K562 (cell line): Measurements from ENCODE around the gene CLSTN2. TPM values are rescaled to one million over a fixed set of nuclear protein-coding genes. Genes with fewer than 3 reads are reported as not detected.

ENCODE experiments used
- ATAC-seq: fragments of 200-7000 bp; cut with Tn5 transposase; 3 replicates; pipeline ENCODE4 v1.9.1; 2020; ENCODE audit warnings: moderate library complexity
- BruUV-seq: library from RNA; stranded (reverse); fragments of 400-500 nt; replicated peaks from 2 replicates; lab custom pipeline; 2021; lab: Mats Ljungman, UMichigan
- CTCF ChIA-PET: fragments of 300-600 bp; formaldehyde crosslinking; extraction: SDS; loops from one replicate; lab custom pipeline; 2021; ENCODE audit warnings: low intra/inter-chr PET ratio; lab: Yijun Ruan, JAX
- POLR2A ChIA-PET: fragments of 300-600, 350-650 bp; sonication (Branson Sonifier 250); formaldehyde crosslinking; extraction: SDS; loops from one replicate; lab custom pipeline; 2021; ENCODE audit warnings: antibody characterized with exemption, inconsistent platforms; lab: Yijun Ruan, JAX
- DNase-seq, 4 experiments: peaks; one replicate each; pipeline versions ENCODE4 v3.0.0 to v3.0.0-alpha.2; 2011 to 2018; ENCODE audit warnings: low spot score in 3 of 4, mixed read lengths in 3 of 4; ENCODE audit errors: extremely low read depth in 1 of 4
- FAIRE-seq: peaks from 2 replicates; lab custom pipeline; 2011; peaks lifted over from hg19 to GRCh38; lab: Jason Lieb, UNC
- H2AFZ ChIP-seq: 2 replicates; pipeline ENCODE4 v1.6.0; 2011; ENCODE audit warnings: low read depth, low read length, control low read depth, inconsistent platforms
- H3K27ac ChIP-seq: fragments of 200-600 bp; 3 replicates; pipeline ENCODE4 v1.8.0; 2011; ENCODE audit warnings: low read depth, mild to moderate bottlenecking, control low read depth, inconsistent platforms, low read length, moderate library complexity, mixed read lengths; ENCODE audit errors: extremely low read depth
- H3K27me3 ChIP-seq, 2 experiments: fragments of 300-600 bp in 1 of 2; 2 replicates in 1 of 2; 3 replicates in 1 of 2; pipeline versions ENCODE4 v1.6.0 to v1.8.0; 2011; ENCODE audit warnings: inconsistent platforms in 2 of 2, low read length in 2 of 2, mild to moderate bottlenecking in 1 of 2, mixed read lengths in 1 of 2, moderate library complexity in 1 of 2; ENCODE audit not compliant: control insufficient read depth in 2 of 2, insufficient read depth in 2 of 2
- H3K36me3 ChIP-seq: fragments of 300-600 bp; 3 replicates; pipeline ENCODE4 v1.8.0; 2011; ENCODE audit warnings: mild to moderate bottlenecking, low read length, inconsistent platforms; ENCODE audit not compliant: control insufficient read depth, insufficient read depth
- H3K4me1 ChIP-seq, 2 experiments: fragments of 200-600 bp in 1 of 2; replicated peaks in 1 of 2; 2 replicates in 1 of 2; 3 replicates in 1 of 2; pipeline versions ENCODE4 v1.5.1 to v1.8.0; 2011; ENCODE audit warnings: inconsistent platforms in 2 of 2, low read length in 2 of 2, mild to moderate bottlenecking in 1 of 2, mixed read lengths in 1 of 2, moderate library complexity in 1 of 2; ENCODE audit not compliant: control insufficient read depth in 2 of 2, insufficient read depth in 2 of 2
- H3K4me2 ChIP-seq: 2 replicates; pipeline ENCODE4 v1.6.1; 2011; ENCODE audit warnings: low read length, control low read depth, inconsistent platforms, mixed read lengths; ENCODE audit not compliant: insufficient read depth
- H3K4me3 ChIP-seq: fragments of 200-600 bp; sonication (generic), shearing (Covaris generic); 2 replicates; pipeline ENCODE4 v1.5.1; 2016; ENCODE audit warnings: control low read depth, inconsistent platforms
- H3K79me2 ChIP-seq: fragments of 200-600 bp; 3 replicates; pipeline ENCODE4 v1.8.0; 2011; ENCODE audit warnings: low read length, inconsistent platforms; ENCODE audit not compliant: control insufficient read depth, insufficient read depth
- H3K9ac ChIP-seq, 2 experiments: 2 replicates each; pipeline versions ENCODE4 v1.6.0 to v1.6.1; 2011; ENCODE audit warnings: low read depth in 2 of 2, low read length in 2 of 2, control low read depth in 1 of 2, inconsistent platforms in 1 of 2, mild to moderate bottlenecking in 1 of 2, mixed read lengths in 1 of 2; ENCODE audit not compliant: insufficient read depth in 1 of 2
- H3K9me1 ChIP-seq: one replicate; pipeline ENCODE4 v1.6.0; 2011; ENCODE audit warnings: inconsistent platforms, mild to moderate bottlenecking, low read length, moderate library complexity; ENCODE audit not compliant: control insufficient read depth, insufficient read depth
- H3K9me3 ChIP-seq: replicated peaks from 2 replicates; pipeline ENCODE4 v1.5.1; 2011; ENCODE audit warnings: low read depth, low read length, inconsistent platforms; ENCODE audit not compliant: control insufficient read depth, insufficient read depth
- H4K20me1 ChIP-seq: replicated peaks from 2 replicates; pipeline ENCODE4 v1.6.1; 2011; ENCODE audit warnings: low read length, inconsistent platforms, mixed read lengths; ENCODE audit not compliant: control insufficient read depth, insufficient read depth
- CBFA2T3 ChIP-seq: fragments of 450-650 bp; IDR thresholded peaks from 2 replicates; pipeline ENCODE4 v1.6.1; 2017
- CSDE1 ChIP-seq, 2 experiments: fragments of 450-650 bp; IDR thresholded peaks; 2 replicates each; pipeline ENCODE4 v1.6.1; 2016; ENCODE audit warnings: mild to moderate bottlenecking in 1 of 2
- E4F1 ChIP-seq: fragments of 250-450 bp; sonication (Bioruptor Pico); IDR thresholded peaks from 2 replicates; pipeline ENCODE4 v1.5.0; 2021; ENCODE audit warnings: mild to moderate bottlenecking, borderline replicate concordance
- EGR1 ChIP-seq: fragments of 450-650 bp; conservative IDR thresholded peaks from 2 replicates; pipeline ENCODE4 v1.6.1; 2017; ENCODE audit warnings: mild to moderate bottlenecking
- ETV1 ChIP-seq: fragments of 450-650 bp; conservative IDR thresholded peaks from 2 replicates; pipeline ENCODE4 v1.6.1; 2016; ENCODE audit warnings: missing genetic modification characterization, control low read depth, low read depth, missing compliant biosample characterization
- GABPB1 ChIP-seq: sonication (generic); formaldehyde crosslinking; IDR thresholded peaks from 2 replicates; pipeline ENCODE4 v1.8.0; 2022; ENCODE audit warnings: mild to moderate bottlenecking, missing genetic modification reagents
- GATAD2A ChIP-seq: fragments of 450-650 bp; IDR thresholded peaks from 2 replicates; pipeline ENCODE4 v1.6.1; 2017
- KLF16 ChIP-seq: IDR thresholded peaks from 2 replicates; pipeline ENCODE4 v1.6.1; 2016; ENCODE audit warnings: antibody characterized with exemption
- LEF1 ChIP-seq: fragments of 450-650 bp; IDR thresholded peaks from 2 replicates; pipeline ENCODE4 v1.6.1; 2016; ENCODE audit warnings: mild to moderate bottlenecking
- PHF21A ChIP-seq: fragments of 450-650 bp; IDR thresholded peaks from 2 replicates; pipeline ENCODE4 v1.6.1; 2017; ENCODE audit warnings: low read depth, borderline replicate concordance
- SAFB ChIP-seq: fragments of 200-400 bp; formaldehyde crosslinking; IDR thresholded peaks from 2 replicates; pipeline ENCODE4 v1.6.1; 2017; ENCODE audit warnings: low read depth, low read length, borderline replicate concordance
- SRSF7 ChIP-seq: fragments of 200-400 bp; formaldehyde crosslinking; optimal IDR thresholded peaks from 2 replicates; pipeline ENCODE3; 2017; ENCODE audit warnings: mild to moderate bottlenecking, low read depth, low read length
- ZNF134 ChIP-seq: fragments of 250-450 bp; sonication (Bioruptor Pico); conservative IDR thresholded peaks from 2 replicates; pipeline ENCODE4 v1.4.0; 2020
- ZNF707 ChIP-seq: fragments of 250-450 bp; sonication (Bioruptor Pico); conservative IDR thresholded peaks from 2 replicates; pipeline ENCODE4 v1.8.0; 2022; ENCODE audit warnings: inconsistent platforms, mild to moderate bottlenecking, moderate library complexity
- WGBS: fragments of 100-300 bp; shearing (Covaris generic); methylation state at CpG from one replicate; pipeline ENCODE4 v1.1.6; 2016; ENCODE audit warnings: low coverage, mixed read lengths; ENCODE audit not compliant: insufficient coverage; ENCODE audit errors: missing lambda C conversion rate; 5-methylcytosine and 5-hydroxymethylcytosine counted together
- in situ Hi-C: fragments of 300-500 bp; cut with MboI; formaldehyde crosslinking; loops from 4 replicates; pipeline ENCODE4 v1.15.0; 2018; ENCODE audit warnings: inconsistent platforms, mixed read lengths
- intact Hi-C: fragments of 100-400 bp; cut with micrococcal nuclease; formaldehyde crosslinking; loops from 2 replicates; pipeline ENCODE4 v1.14.2; 2022
- polyA plus RNA-seq, 8 experiments: library from polyadenylated mRNA; depleted of rRNA in 4 of 8; stranded (reverse) in 5 of 8; unstranded in 3 of 8; fragments of >200 nt; fragmentation: Nextera tagmentation in 2 of 8; fragmentation: Illumina TruSeq in 1 of 8; extraction: Ambion mirVana in 2 of 8; extraction: Trizol in 1 of 8; gene quantifications; 2 replicates each; pipeline versions ENCODE4 v1.2.1 to v1.2.3, GENCODE V29; 2011 to 2014; ENCODE audit warnings: inconsistent platforms in 1 of 8, missing spikeins in 1 of 8
- total RNA-seq, 7 experiments: library from RNA; depleted of rRNA in 6 of 7; stranded (reverse); fragments of >200 nt in 6 of 7; fragmentation: Illumina TruSeq in 2 of 7; extraction: Trizol in 2 of 7; gene quantifications; 2 replicates each; pipeline versions ENCODE4 v1.2.1 to v1.2.3, GENCODE V29; 2011 to 2021; ENCODE audit warnings: low replicate concordance in 1 of 7
- TF ChIP-seq, protein P1 (sequence below): IDR thresholded peaks from 3 replicates; pipeline ENCODE4 v1.6.1; 2011; ENCODE audit warnings: borderline replicate concordance, mild to moderate bottlenecking, moderate library complexity; ENCODE audit not compliant: insufficient read length; ENCODE audit errors: extremely low read depth
- TF ChIP-seq, protein P2 (sequence below): sonication (generic); formaldehyde crosslinking; IDR thresholded peaks from 2 replicates; pipeline ENCODE4 v1.8.1; 2022; ENCODE audit warnings: missing genetic modification reagents
- TF ChIP-seq, protein P3 (sequence below): fragments of 450-650 bp; formaldehyde crosslinking; IDR thresholded peaks from 2 replicates; pipeline ENCODE4 v1.4.0; 2020; ENCODE audit warnings: mild to moderate bottlenecking

The CLSTN2 gene
- total and polyA plus RNA-seq, 9 of the 15 experiments (the other 6 are each of a cell fraction or from before 2014, with no cell fraction given): 0.02 to 0.04 (median 0.04) TPM; not detected in 6

- TF ChIP-seq, protein P1, sequence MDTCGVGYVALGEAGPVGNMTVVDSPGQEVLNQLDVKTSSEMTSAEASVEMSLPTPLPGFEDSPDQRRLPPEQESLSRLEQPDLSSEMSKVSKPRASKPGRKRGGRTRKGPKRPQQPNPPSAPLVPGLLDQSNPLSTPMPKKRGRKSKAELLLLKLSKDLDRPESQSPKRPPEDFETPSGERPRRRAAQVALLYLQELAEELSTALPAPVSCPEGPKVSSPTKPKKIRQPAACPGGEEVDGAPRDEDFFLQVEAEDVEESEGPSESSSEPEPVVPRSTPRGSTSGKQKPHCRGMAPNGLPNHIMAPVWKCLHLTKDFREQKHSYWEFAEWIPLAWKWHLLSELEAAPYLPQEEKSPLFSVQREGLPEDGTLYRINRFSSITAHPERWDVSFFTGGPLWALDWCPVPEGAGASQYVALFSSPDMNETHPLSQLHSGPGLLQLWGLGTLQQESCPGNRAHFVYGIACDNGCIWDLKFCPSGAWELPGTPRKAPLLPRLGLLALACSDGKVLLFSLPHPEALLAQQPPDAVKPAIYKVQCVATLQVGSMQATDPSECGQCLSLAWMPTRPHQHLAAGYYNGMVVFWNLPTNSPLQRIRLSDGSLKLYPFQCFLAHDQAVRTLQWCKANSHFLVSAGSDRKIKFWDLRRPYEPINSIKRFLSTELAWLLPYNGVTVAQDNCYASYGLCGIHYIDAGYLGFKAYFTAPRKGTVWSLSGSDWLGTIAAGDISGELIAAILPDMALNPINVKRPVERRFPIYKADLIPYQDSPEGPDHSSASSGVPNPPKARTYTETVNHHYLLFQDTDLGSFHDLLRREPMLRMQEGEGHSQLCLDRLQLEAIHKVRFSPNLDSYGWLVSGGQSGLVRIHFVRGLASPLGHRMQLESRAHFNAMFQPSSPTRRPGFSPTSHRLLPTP: no peak
- TF ChIP-seq PHF21A (no peak), EGR1 (no peak)
These were observed 489.7 kb downstream of the CLSTN2 start (continued) for GRCh38 chr3:140424726-140425125.

DNA sequence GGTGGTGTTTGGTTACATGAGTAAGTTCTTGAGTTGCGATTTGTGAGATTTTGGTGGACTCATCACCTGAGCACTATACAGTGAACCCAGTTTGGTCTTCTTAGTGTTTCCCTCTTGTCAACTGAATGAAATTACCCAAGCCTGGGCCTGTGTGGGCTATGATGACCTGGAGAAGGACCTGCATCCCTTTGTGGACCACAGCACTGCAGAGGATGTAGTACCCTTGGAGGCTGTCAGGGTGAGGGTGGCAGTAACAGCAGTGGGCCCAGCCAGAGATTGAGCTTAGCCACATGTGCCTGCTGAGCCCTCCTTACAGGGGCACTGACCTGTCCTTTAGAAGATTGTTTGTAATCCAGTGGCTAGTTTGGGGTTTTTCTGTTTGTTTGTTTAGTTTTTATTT is 492.8 kb downstream of the CLSTN2 start:
- FAIRE-seq (no peak), DNase-seq (no peak), ATAC-seq (no peak)
- H3K79me2 ChIP-seq: no peaks in the 10 kb centered on the region
- no peaks in the 10 kb centered on the region for H3K9me3 ChIP-seq
- H3K4me2 ChIP-seq: no peak overlapping the region
- H3K4me3 ChIP-seq: no peak overlapping the region
- in situ Hi-C loops (no loop called here), intact Hi-C loops (no loop called here)
- H4K20me1 ChIP-seq: peaks cover 5% of the 10 kb centered on the region; the same call in 1 of the 2 replicates
- BruUV-seq: no TSS peak
- ChIA-PET POLR2A (no interaction called here), CTCF (no interaction called here)
- no peaks in the 10 kb centered on the region; a peak in 1 of 5 replicates for H3K27me3 ChIP-seq
- no peaks in the 10 kb centered on the region for H3K4me1 ChIP-seq
- 0% methylated on average over 1 of the region's 1 CpG for WGBS
- no peaks in the 10 kb centered on the region for H3K9me1 ChIP-seq
- no peak overlapping the region for H3K9ac ChIP-seq
- no peaks in the 10 kb centered on the region for H3K36me3 ChIP-seq
- H2AFZ ChIP-seq: no peak overlapping the region
- H3K27ac ChIP-seq: no peak overlapping the region
- TF ChIP-seq GATAD2A: no peak
- no peak for TF ChIP-seq LEF1
- no peak for TF ChIP-seq ZNF707 (CRISPR knock-in tag)
- no peak for TF ChIP-seq ZNF134 (CRISPR knock-in tag)
- TF ChIP-seq SRSF7: no peak
- TF ChIP-seq KLF16: no peak
- no peak for TF ChIP-seq SAFB
- no peak for TF ChIP-seq GABPB1 (CRISPR knock-in tag)
- no peak for TF ChIP-seq ETV1 (tag)
- no peak for TF ChIP-seq CSDE1 (IDR thresholded peaks at IDR 0.05)
- TF ChIP-seq, protein P2, sequence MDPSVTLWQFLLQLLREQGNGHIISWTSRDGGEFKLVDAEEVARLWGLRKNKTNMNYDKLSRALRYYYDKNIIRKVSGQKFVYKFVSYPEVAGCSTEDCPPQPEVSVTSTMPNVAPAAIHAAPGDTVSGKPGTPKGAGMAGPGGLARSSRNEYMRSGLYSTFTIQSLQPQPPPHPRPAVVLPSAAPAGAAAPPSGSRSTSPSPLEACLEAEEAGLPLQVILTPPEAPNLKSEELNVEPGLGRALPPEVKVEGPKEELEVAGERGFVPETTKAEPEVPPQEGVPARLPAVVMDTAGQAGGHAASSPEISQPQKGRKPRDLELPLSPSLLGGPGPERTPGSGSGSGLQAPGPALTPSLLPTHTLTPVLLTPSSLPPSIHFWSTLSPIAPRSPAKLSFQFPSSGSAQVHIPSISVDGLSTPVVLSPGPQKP: no peak
- no peak for TF ChIP-seq CBFA2T3
- TF ChIP-seq E4F1: no peak
- TF ChIP-seq, protein P3, sequence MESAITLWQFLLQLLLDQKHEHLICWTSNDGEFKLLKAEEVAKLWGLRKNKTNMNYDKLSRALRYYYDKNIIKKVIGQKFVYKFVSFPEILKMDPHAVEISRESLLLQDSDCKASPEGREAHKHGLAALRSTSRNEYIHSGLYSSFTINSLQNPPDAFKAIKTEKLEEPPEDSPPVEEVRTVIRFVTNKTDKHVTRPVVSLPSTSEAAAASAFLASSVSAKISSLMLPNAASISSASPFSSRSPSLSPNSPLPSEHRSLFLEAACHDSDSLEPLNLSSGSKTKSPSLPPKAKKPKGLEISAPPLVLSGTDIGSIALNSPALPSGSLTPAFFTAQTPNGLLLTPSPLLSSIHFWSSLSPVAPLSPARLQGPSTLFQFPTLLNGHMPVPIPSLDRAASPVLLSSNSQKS: no peak
